ENCODE measurements around the gene IGSF21.

GRCh38 chr1:18341291-18342069 lies 233.9 kb downstream of the IGSF21 start:
- no peak for TF ChIP-seq CTCF (conservative IDR thresholded peaks at IDR 0.05; ENCODE audit: low read depth, low read length)
- no peak for TF ChIP-seq RCOR1 (IDR thresholded peaks at IDR 0.05; ENCODE audit: insufficient replicate concordance, low read length)
- no peak for TF ChIP-seq MXI1 (IDR thresholded peaks at IDR 0.05; ENCODE audit: borderline replicate concordance, low read depth, low read length)
- TF ChIP-seq NFE2L2 (IDR thresholded peaks at IDR 0.05; ENCODE audit: low read depth, low read length) = no peak
- no peak for TF ChIP-seq POLR2A (IDR thresholded peaks at IDR 0.05; ENCODE audit: low read depth, low read length)
- TF ChIP-seq USF2 (IDR thresholded peaks at IDR 0.05; ENCODE audit: low read depth, low read length) = no peak

All from IMR-90 (cell line).